Measurements from ENCODE around the gene NCR2.

NCR2 gene

DNA sequence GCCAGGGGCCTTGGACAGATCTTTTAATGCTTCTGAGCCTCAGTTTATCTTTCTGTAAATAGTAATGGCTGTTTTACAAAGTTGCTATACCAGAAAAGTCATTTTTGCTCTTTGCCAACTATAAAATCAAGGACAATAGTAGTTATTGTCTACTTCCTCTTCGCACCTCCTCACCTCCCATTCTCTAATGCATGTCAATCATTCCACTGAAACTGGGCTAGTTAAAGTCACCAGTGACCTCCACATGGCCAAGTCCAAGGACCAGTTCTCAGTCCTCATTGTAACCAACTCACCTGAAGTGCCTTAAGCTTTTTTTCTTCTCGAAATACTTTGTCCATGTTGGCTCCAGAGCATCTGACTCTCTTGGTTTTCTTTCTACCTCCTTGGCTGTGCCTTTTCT lies 51.2 kb downstream of the NCR2 start:
- FAIRE-seq (no peak), DNase-seq (ENCODE audit: insufficient read length, low spot score) (no peak)

GRCh38 chr6:41392246-41392645 lies 56.8 kb downstream of the NCR2 start:
- FAIRE-seq (no peak), DNase-seq (ENCODE audit: insufficient read length, low spot score) (no peak)
- TF ChIP-seq, protein P1, sequence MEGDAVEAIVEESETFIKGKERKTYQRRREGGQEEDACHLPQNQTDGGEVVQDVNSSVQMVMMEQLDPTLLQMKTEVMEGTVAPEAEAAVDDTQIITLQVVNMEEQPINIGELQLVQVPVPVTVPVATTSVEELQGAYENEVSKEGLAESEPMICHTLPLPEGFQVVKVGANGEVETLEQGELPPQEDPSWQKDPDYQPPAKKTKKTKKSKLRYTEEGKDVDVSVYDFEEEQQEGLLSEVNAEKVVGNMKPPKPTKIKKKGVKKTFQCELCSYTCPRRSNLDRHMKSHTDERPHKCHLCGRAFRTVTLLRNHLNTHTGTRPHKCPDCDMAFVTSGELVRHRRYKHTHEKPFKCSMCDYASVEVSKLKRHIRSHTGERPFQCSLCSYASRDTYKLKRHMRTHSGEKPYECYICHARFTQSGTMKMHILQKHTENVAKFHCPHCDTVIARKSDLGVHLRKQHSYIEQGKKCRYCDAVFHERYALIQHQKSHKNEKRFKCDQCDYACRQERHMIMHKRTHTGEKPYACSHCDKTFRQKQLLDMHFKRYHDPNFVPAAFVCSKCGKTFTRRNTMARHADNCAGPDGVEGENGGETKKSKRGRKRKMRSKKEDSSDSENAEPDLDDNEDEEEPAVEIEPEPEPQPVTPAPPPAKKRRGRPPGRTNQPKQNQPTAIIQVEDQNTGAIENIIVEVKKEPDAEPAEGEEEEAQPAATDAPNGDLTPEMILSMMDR (IDR thresholded peaks at IDR 0.05; ENCODE audit: insufficient read depth, missing control alignments) = no peak

More for the DNA sequence above, 51.2 kb downstream of the NCR2 start:
- TF ChIP-seq, protein P1 (IDR thresholded peaks at IDR 0.05; ENCODE audit: insufficient read depth, missing control alignments) = no peak

DNA sequence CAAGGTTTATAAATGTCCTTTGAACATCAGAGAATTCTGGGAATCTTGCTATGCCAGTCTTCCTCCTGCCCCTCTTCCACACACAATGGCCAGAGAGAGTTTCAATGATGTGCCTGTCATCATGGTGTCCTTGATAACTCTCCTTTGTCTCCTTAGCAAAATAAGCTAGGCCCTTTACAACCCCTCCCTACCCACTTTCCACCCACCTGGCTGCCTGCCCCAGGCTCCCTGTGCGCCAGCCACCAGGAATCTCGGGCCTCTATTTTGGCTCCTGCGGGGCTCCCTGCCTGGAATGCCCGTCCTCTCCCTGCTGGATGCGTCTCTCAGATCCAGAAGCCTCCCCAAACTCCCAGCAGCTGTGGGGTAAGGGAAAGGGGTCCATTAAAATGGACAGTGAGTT lies 60.9 kb downstream of the NCR2 start:
- FAIRE-seq = no peak
- TF ChIP-seq, protein P1 (IDR thresholded peaks at IDR 0.05; ENCODE audit: insufficient read depth, missing control alignments) = no peak
- no peak for DNase-seq (ENCODE audit: insufficient read length, low spot score)

- TF ChIP-seq, protein P1 (IDR thresholded peaks at IDR 0.05; ENCODE audit: insufficient read depth, missing control alignments) = no peak
- FAIRE-seq (no peak), DNase-seq (ENCODE audit: insufficient read length, low spot score) (no peak)
These were observed 64.0 kb downstream of the NCR2 start for GRCh38 chr6:41399424-41399823.
